Stimulated activated CD4-positive, alpha-beta T cell treated with anti-CD3 and anti-CD28 coated beads, Interleukin-1b, Interleukin-23, amount 100 ng/mL, for 1 hour (primary cell): ENCODE results near the gene WIPF1.

Experiments used
- DNase-seq, 2 donors: peaks; one replicate each; pipeline ENCODE4 v3.0.0-alpha.2; 2020; ENCODE audit warnings: low read depth in 2 of 2

Gene WIPF1

GRCh38 chr2:174597345-174598047 is at the start of gene WIPF1:
TSS of gene WIPF1 (minus strand) at chr2:174597804. CDS start at chr2:174585573, 12,231 bp downstream.
- no peak for DNase-seq

GRCh38 chr2:174645296-174645695 is 47.7 kb upstream of the WIPF1 start:
- no peak for DNase-seq

GRCh38 chr2:174644406-174644805 is 46.8 kb upstream of the WIPF1 start:
- no peak for DNase-seq

GRCh38 chr2:174643356-174643755 is 45.8 kb upstream of the WIPF1 start:
- no peak for DNase-seq

- DNase-seq, result no peak
Measured at GRCh38 chr2:174641168-174641567, 43.6 kb upstream of the WIPF1 start.

GRCh38 chr2:174636987-174637386 is 39.4 kb upstream of the WIPF1 start:
- no peak for DNase-seq

GRCh38 chr2:174635776-174636404 is 38.3 kb upstream of the WIPF1 start:
- DNase-seq, result no peak

GRCh38 chr2:174635015-174635593 is 37.5 kb upstream of the WIPF1 start:
- DNase-seq, result no peak

- peak in 1 of 2 donors; percentile 12 for DNase-seq
Measured at GRCh38 chr2:174634130-174635014, 36.8 kb upstream of the WIPF1 start.

- DNase-seq, result no peak
Measured at GRCh38 chr2:174633623-174633930, 36.0 kb upstream of the WIPF1 start.

GRCh38 chr2:174632841-174633622 is 35.4 kb upstream of the WIPF1 start:
- DNase-seq, result no peak

GRCh38 chr2:174631009-174631981 is 33.7 kb upstream of the WIPF1 start:
- DNase-seq, result no peak

GRCh38 chr2:174630107-174630506 is 32.5 kb upstream of the WIPF1 start:
- DNase-seq, result no peak

GRCh38 chr2:174629506-174629905 is 31.9 kb upstream of the WIPF1 start:
- DNase-seq, result no peak

- DNase-seq, result no peak
Measured at GRCh38 chr2:174628528-174629169, 31.0 kb upstream of the WIPF1 start.

GRCh38 chr2:174627216-174627615 is 29.6 kb upstream of the WIPF1 start:
- DNase-seq, result no peak

- no peak for DNase-seq
Measured at GRCh38 chr2:174624895-174625430, 27.4 kb upstream of the WIPF1 start.

GRCh38 chr2:174623690-174624089 is 26.1 kb upstream of the WIPF1 start:
- DNase-seq, result no peak

GRCh38 chr2:174623106-174623637 is 25.6 kb upstream of the WIPF1 start:
- no peak for DNase-seq
